Mammary epithelial cell (primary cell): Measurements from ENCODE around the gene KHDC3L.

Source experiments
- CTCF ChIP-seq, 2 donors: IDR thresholded peaks in 1 of 2; conservative IDR thresholded peaks in 1 of 2; 2 replicates each; pipeline ENCODE4 v1.5.1; 2011 to 2012; ENCODE audit warnings: inconsistent platforms in 2 of 2, low read length in 2 of 2, mild to moderate bottlenecking in 2 of 2, control low read depth in 1 of 2, low read depth in 1 of 2; ENCODE audit not compliant: insufficient read depth in 1 of 2; ENCODE audit errors: extremely low read depth in 1 of 2
- EZH2 ChIP-seq: IDR thresholded peaks from 2 replicates; pipeline ENCODE4 v1.6.1; 2012; ENCODE audit warnings: low read length, inconsistent platforms, borderline replicate concordance

- TF ChIP-seq CTCF (conservative IDR thresholded peaks at IDR 0.05 in 1 of 2, IDR thresholded peaks at IDR 0.05 in 1 of 2; ENCODE audit: extremely low read depth in 1 of 2, insufficient read depth in 1 of 2, low read depth in 1 of 2, low read length in 2 of 2): no peak
- TF ChIP-seq EZH2: no peak
These were observed 8.5 kb upstream of the KHDC3L start, which contains the start of gene DPPA5 for GRCh38 chr6:73353636-73354593.
